Measurements from ENCODE around the gene FLYWCH1. TPM values are rescaled to one million over a fixed set of nuclear protein-coding genes. Genes with fewer than 3 reads are reported as not detected.

FLYWCH1 gene
- 14.4 to 27.1 TPM (median 24.6 TPM) in 5 replicates for total RNA-seq (2022; extraction: Qiagen RNA extraction)

GRCh38 chr16:2911638-2912329 lies at the start of gene FLYWCH1:
FLYWCH1 (plus strand) TSS chr16:2911931; CDS start chr16:2929686, 17,755 bp downstream.

GRCh38 chr16:2882650-2883457 lies 28.9 kb upstream of the FLYWCH1 start, which contains the start of gene FLYWCH2:
FLYWCH2 (plus strand) TSS chr16:2883215; CDS start chr16:2896450, 13,235 bp downstream.

GRCh38 chr16:2963723-2964474 lies 52.2 kb downstream of the FLYWCH1 start, which contains the start of gene KREMEN2:
KREMEN2 (plus strand) TSS chr16:2964275; CDS start chr16:2964521, 246 bp downstream.

GRCh38 chr16:2968738-2969544 lies 57.2 kb downstream of the FLYWCH1 start, which contains the start of gene PAQR4:
PAQR4 (plus strand) TSS chr16:2969348; CDS start chr16:2969675, 327 bp downstream.

GRCh38 chr16:2980227-2981176 lies 68.8 kb downstream of the FLYWCH1 start, which contains the start of gene PKMYT1:
PKMYT1 (minus strand) TSS chr16:2980446; CDS start chr16:2979657, 789 bp downstream.

Other genes with a start within 250 kb of the FLYWCH1 start
- 34.6 to 43.4 TPM (median 42.9 TPM) in 5 replicates for gene KCTD5, start 229.4 kb upstream of the FLYWCH1 start, total RNA-seq (2022; extraction: Qiagen RNA extraction)
- gene PRSS27, start 191.7 kb upstream of the FLYWCH1 start, total RNA-seq (2022; extraction: Qiagen RNA extraction), result 1.1 to 2.4 TPM (median 1.5 TPM) in 5 replicates
- gene SRRM2, start 159.3 kb upstream of the FLYWCH1 start, total RNA-seq (2022; extraction: Qiagen RNA extraction), result 272 to 485 TPM (median 450 TPM) in 5 replicates
- 421 to 531 TPM (median 462 TPM) in 5 replicates for gene ELOB, start 134.7 kb upstream of the FLYWCH1 start, total RNA-seq (2022; extraction: Qiagen RNA extraction)
- not detected in 5 replicates for gene PRSS33, start 124.4 kb upstream of the FLYWCH1 start, total RNA-seq (2022; extraction: Qiagen RNA extraction)
- gene PRSS41, start 113.5 kb upstream of the FLYWCH1 start, total RNA-seq (2022; extraction: Qiagen RNA extraction), result not detected in 5 replicates
- gene PRSS21, start 94.7 kb upstream of the FLYWCH1 start, total RNA-seq (2022; extraction: Qiagen RNA extraction), result 0.18 to 0.19 TPM in 2 of 5 replicates, not detected in the others
- gene ZG16B, start 81.6 kb upstream of the FLYWCH1 start, total RNA-seq (2022; extraction: Qiagen RNA extraction), result 0.60 to 0.98 TPM (median 0.66 TPM) in 5 replicates
- gene PRSS22, start 53.8 kb upstream of the FLYWCH1 start, total RNA-seq (2022; extraction: Qiagen RNA extraction), result 0.35 to 1.5 TPM (median 0.65 TPM) in 5 replicates
- gene FLYWCH2, start 28.7 kb upstream of the FLYWCH1 start, total RNA-seq (2022; extraction: Qiagen RNA extraction), result 44.5 to 51.4 TPM (median 50.7 TPM) in 5 replicates
- 0.95 to 2.0 TPM (median 1.9 TPM) in 5 replicates for gene KREMEN2, start 52.3 kb downstream of the FLYWCH1 start, total RNA-seq (2022; extraction: Qiagen RNA extraction)
- 29.5 to 44.0 TPM (median 42.5 TPM) in 5 replicates for gene PAQR4, start 57.4 kb downstream of the FLYWCH1 start, total RNA-seq (2022; extraction: Qiagen RNA extraction)
- 57.1 to 92.9 TPM (median 85.4 TPM) in 5 replicates for gene PKMYT1, start 68.5 kb downstream of the FLYWCH1 start, total RNA-seq (2022; extraction: Qiagen RNA extraction)
- 0.28 to 0.43 TPM (median 0.38 TPM) in 5 replicates for gene CLDN9, start 101.0 kb downstream of the FLYWCH1 start, total RNA-seq (2022; extraction: Qiagen RNA extraction)
- gene CLDN6, start 106.3 kb downstream of the FLYWCH1 start, total RNA-seq (2022; extraction: Qiagen RNA extraction), result 0.14 to 0.54 TPM (median 0.31 TPM) in 5 replicates
- 415 to 495 TPM (median 463 TPM) in 5 replicates for gene TNFRSF12A, start 108.4 kb downstream of the FLYWCH1 start, total RNA-seq (2022; extraction: Qiagen RNA extraction)
- 224 to 248 TPM (median 238 TPM) in 5 replicates for gene HCFC1R1, start 112.0 kb downstream of the FLYWCH1 start, total RNA-seq (2022; extraction: Qiagen RNA extraction)
- 21.4 to 33.8 TPM (median 31.0 TPM) in 5 replicates for gene THOC6, start 112.1 kb downstream of the FLYWCH1 start, total RNA-seq (2022; extraction: Qiagen RNA extraction)
- gene BICDL2, start 125.0 kb downstream of the FLYWCH1 start, total RNA-seq (2022; extraction: Qiagen RNA extraction), result 0.02 TPM in 1 of 5 replicates, not detected in the others
- 1.1 to 1.6 TPM (median 1.3 TPM) in 5 replicates for gene MMP25, start 134.6 kb downstream of the FLYWCH1 start, total RNA-seq (2022; extraction: Qiagen RNA extraction)
- 23.4 to 34.9 TPM (median 28.8 TPM) in 5 replicates for gene IL32, start 153.7 kb downstream of the FLYWCH1 start, total RNA-seq (2022; extraction: Qiagen RNA extraction)
- 0.06 TPM in 1 of 5 replicates, not detected in the others for gene ZSCAN10, start 187.4 kb downstream of the FLYWCH1 start, total RNA-seq (2022; extraction: Qiagen RNA extraction)
- 11.1 to 15.7 TPM (median 14.3 TPM) in 5 replicates for gene ZNF205, start 200.7 kb downstream of the FLYWCH1 start, total RNA-seq (2022; extraction: Qiagen RNA extraction)
- 7.1 to 14.3 TPM (median 13.0 TPM) in 5 replicates for gene ZNF213, start 223.1 kb downstream of the FLYWCH1 start, total RNA-seq (2022; extraction: Qiagen RNA extraction)

Data from A549 treated with dexamethasone at 1 μM for 4 hours (cell line).